Upper lobe of left lung (tissue), 4 donors: ENCODE data around the gene EEPD1.

Experiments
- CTCF ChIP-seq, 6 experiments: fragments of 450-650 bp in 4 of 6; fragments of 200-600 bp in 2 of 6; sonication (generic) in 2 of 6; IDR thresholded peaks; one replicate each; pipeline ENCODE4 v1.5.1; 2016 to 2019; ENCODE audit warnings: antibody characterized with exemption in 6 of 6
- POLR2A ChIP-seq, 4 donors: fragments of 450-650 bp; IDR thresholded peaks; one replicate each; pipeline ENCODE4 v1.5.1; 2016 to 2017; ENCODE audit warnings: antibody characterized with exemption in 4 of 4, mild to moderate bottlenecking in 2 of 4

DNA sequence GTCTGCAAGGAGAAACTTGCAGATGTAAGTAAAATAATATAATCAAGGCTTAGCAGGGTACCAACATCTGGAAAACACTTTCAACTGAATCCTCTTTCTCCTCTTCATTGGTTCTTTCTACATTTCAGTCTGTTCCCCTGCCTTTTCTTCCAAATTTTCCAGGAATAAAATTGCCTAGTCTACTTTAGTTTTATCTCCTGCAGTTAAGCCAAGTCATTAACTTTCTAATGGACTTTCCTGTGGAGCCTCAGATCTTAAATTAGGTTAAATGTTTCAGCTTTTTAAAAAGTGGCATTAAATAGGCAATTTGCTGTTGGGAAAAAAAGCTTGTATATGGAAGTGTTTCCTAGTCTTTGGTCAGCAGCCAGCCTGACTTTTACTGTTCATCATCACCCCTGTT is 70.8 kb downstream of the EEPD1 start:
- TF ChIP-seq CTCF (IDR thresholded peaks at IDR 0.05) = no peak
- no peak for TF ChIP-seq POLR2A (IDR thresholded peaks at IDR 0.05)
